ENCODE data around the gene BRS3. TPM values are rescaled to one million over a fixed set of nuclear protein-coding genes. Genes with fewer than 3 reads are reported as not detected.

Gene BRS3
- total and polyA plus RNA-seq, 2 experiments from 2014 or later, result not detected

- TF ChIP-seq ZNF462 (CRISPR knock-in tag; IDR thresholded peaks at IDR 0.05), result no peak
- no peak for TF ChIP-seq REST (IDR thresholded peaks at IDR 0.05; ENCODE audit: unreplicated experiment)
- TF ChIP-seq ETS1 (IDR thresholded peaks at IDR 0.05), result no peak
Observed at GRCh38 chrX:136531951-136532350, 44.2 kb downstream of the BRS3 start, which contains the start of gene VGLL1 (continued).

GRCh38 chrX:136534131-136534530 is 46.4 kb downstream of the BRS3 start:
- Histone ChIP-seq H3K27me3 (ENCODE audit: insufficient read depth) (no peaks in the 10 kb centered on the region), H3K27ac (ENCODE audit: low read depth) (no peak overlapping the region), H3K9me2 (ENCODE audit: insufficient read depth) (no peaks in the 10 kb centered on the region), H3K36me3 (ENCODE audit: insufficient read depth) (no peaks in the 10 kb centered on the region), H3K4me3 (no peak overlapping the region), H3K4me2 (no peak overlapping the region), H3F3A (replicated peaks; ENCODE audit: low read depth) (no peaks in the 10 kb centered on the region), H3K79me2 (replicated peaks; ENCODE audit: insufficient read depth) (no peaks in the 10 kb centered on the region), H3K4me1 (ENCODE audit: insufficient read depth) (no peaks in the 10 kb centered on the region), H2AFZ (no peak overlapping the region), H4K20me1 (replicated peaks; ENCODE audit: insufficient read depth) (no peaks in the 10 kb centered on the region)
- Mint-ChIP-seq H3K36me3 (ENCODE audit: low read depth) (no peaks in the 10 kb centered on the region), H3K27me3 (ENCODE audit: insufficient read depth, low read depth, poor library complexity) (peaks cover 6% of the 10 kb centered on the region), H3K4me1 (no peaks in the 10 kb centered on the region; the same call in 2 of the 3 replicates), H3K27ac (no peak overlapping the region), H3K9me3 (no peaks in the 10 kb centered on the region), H3K4me3 (no peak overlapping the region)
- no peak for DNase-seq (ENCODE audit: low spot score)
- no peak for ATAC-seq
- TF ChIP-seq CTCF (conservative IDR thresholded peaks at IDR 0.05; ENCODE audit: low read depth in 2 of 2), result no peak
- no peak for TF ChIP-seq ZNF114 (CRISPR knock-in tag; IDR thresholded peaks at IDR 0.05)
- TF ChIP-seq NANOG (IDR thresholded peaks at IDR 0.05; ENCODE audit: borderline replicate concordance), result no peak
- TF ChIP-seq EZH2 (IDR thresholded peaks at IDR 0.05; ENCODE audit: low read depth, unreplicated experiment), result no peak
- TF ChIP-seq POLR2AphosphoS5 (IDR thresholded peaks at IDR 0.05; ENCODE audit: low read depth), result no peak
- TF ChIP-seq ZNF331 (CRISPR knock-in tag; IDR thresholded peaks at IDR 0.05; ENCODE audit: low read depth), result no peak
- TF ChIP-seq ETS1 (IDR thresholded peaks at IDR 0.05), result no peak
